ENCODE data around the gene ERC2. TPM values are rescaled to one million over a fixed set of nuclear protein-coding genes. Genes with fewer than 3 reads are reported as not detected.

Gene ERC2
- total RNA-seq, 1 donor from 2014 or later, result 48.3 TPM

DNA sequence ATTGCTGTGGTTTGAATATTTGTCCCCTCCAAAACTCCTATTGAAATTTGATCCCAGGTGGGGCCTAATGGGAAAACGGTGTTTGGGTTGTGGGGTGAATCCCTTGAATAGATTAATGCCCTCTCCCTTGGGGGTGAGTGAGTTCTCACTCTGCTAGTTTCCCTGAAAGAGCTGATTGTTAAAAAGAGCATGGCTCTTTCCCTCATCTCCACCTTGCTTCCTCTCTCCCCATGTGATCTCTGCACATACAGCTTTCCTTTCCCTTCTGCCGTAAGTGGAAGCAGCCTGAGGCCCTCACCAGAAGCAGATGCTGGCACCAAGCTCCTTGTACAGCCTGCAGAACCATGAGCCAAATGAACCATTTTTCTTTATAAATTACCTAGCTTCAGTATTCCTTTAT lies 586.3 kb downstream of the ERC2 start:
- Mint-ChIP-seq H3K36me3 (ENCODE audit: unreplicated experiment) (no peaks in the 10 kb centered on the region), H3K4me1 (ENCODE audit: low read depth, unreplicated experiment) (peaks cover 2% of the 10 kb centered on the region)

DNA sequence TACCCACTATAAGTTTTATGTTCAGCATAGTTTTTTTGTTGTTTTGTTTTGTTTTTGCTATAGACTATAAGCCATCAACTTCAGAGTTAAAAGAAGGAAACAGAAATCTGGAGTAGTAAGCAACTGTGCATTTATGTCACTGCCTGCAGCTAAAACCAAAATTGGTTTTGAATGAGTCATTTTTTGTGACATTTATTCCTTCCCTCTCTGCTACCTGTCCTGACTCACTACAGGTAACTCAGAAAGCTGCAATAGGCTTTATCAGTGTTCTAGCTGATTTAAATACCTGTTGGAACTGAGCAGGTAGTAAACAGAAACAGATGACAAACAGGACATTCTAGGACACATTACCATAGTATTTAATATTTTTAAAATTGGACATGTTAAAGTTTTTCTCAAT lies 587.9 kb downstream of the ERC2 start:
- Mint-ChIP-seq H3K9me3 (ENCODE audit: unreplicated experiment) (no peaks in the 10 kb centered on the region), H3K27me3 (ENCODE audit: unreplicated experiment) (no peaks in the 10 kb centered on the region), H3K4me1 (ENCODE audit: low read depth, unreplicated experiment) (peaks cover 2% of the 10 kb centered on the region)

More for the DNA sequence above, 586.3 kb downstream of the ERC2 start:
- Mint-ChIP-seq H3K9me3 (ENCODE audit: unreplicated experiment) (no peaks in the 10 kb centered on the region), H3K4me3 (ENCODE audit: unreplicated experiment) (no peak overlapping the region), H3K27ac (ENCODE audit: unreplicated experiment) (no peak overlapping the region), H3K27me3 (ENCODE audit: unreplicated experiment) (no peaks in the 10 kb centered on the region)
- no peak for DNase-seq
- TF ChIP-seq, protein P1, sequence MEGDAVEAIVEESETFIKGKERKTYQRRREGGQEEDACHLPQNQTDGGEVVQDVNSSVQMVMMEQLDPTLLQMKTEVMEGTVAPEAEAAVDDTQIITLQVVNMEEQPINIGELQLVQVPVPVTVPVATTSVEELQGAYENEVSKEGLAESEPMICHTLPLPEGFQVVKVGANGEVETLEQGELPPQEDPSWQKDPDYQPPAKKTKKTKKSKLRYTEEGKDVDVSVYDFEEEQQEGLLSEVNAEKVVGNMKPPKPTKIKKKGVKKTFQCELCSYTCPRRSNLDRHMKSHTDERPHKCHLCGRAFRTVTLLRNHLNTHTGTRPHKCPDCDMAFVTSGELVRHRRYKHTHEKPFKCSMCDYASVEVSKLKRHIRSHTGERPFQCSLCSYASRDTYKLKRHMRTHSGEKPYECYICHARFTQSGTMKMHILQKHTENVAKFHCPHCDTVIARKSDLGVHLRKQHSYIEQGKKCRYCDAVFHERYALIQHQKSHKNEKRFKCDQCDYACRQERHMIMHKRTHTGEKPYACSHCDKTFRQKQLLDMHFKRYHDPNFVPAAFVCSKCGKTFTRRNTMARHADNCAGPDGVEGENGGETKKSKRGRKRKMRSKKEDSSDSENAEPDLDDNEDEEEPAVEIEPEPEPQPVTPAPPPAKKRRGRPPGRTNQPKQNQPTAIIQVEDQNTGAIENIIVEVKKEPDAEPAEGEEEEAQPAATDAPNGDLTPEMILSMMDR (IDR thresholded peaks at IDR 0.05; ENCODE audit: partially characterized antibody, unreplicated experiment), result no peak

DNA sequence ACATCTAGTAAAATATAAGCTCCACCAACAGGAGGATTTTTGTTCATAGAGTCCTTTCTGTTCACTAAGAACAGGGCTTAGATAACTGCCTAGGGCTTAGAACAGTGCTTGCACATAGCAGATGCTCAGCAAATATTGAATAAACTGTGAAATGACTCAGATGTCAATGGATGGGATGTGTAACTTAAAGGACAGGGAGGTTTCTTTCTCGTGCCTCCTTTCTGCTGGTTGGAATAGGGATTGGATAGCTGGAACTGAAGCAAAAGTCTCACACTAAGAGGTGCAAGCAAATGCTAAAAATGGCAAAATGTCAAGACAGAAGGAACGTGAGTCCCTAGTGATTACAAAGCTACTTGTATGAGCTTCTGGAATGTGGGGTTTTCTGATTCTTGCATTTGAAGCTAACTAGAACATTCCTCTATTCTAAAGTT lies 588.4 kb downstream of the ERC2 start:
- Mint-ChIP-seq H3K9me3 (ENCODE audit: unreplicated experiment) (no peaks in the 10 kb centered on the region), H3K4me1 (ENCODE audit: low read depth, unreplicated experiment) (peaks cover 2% of the 10 kb centered on the region), H3K4me3 (ENCODE audit: unreplicated experiment) (no peak overlapping the region), H3K27me3 (ENCODE audit: unreplicated experiment) (no peaks in the 10 kb centered on the region), H3K36me3 (ENCODE audit: unreplicated experiment) (no peaks in the 10 kb centered on the region), H3K27ac (ENCODE audit: unreplicated experiment) (no peak overlapping the region)
- DNase-seq, result no peak
- TF ChIP-seq, protein P1 (IDR thresholded peaks at IDR 0.05; ENCODE audit: partially characterized antibody, unreplicated experiment), result no peak

More for the DNA sequence above, 587.9 kb downstream of the ERC2 start:
- Mint-ChIP-seq H3K27ac (ENCODE audit: unreplicated experiment) (no peak overlapping the region), H3K36me3 (ENCODE audit: unreplicated experiment) (no peaks in the 10 kb centered on the region), H3K4me3 (ENCODE audit: unreplicated experiment) (no peak overlapping the region)
- DNase-seq, result no peak
- TF ChIP-seq, protein P1 (IDR thresholded peaks at IDR 0.05; ENCODE audit: partially characterized antibody, unreplicated experiment), result no peak

DNA sequence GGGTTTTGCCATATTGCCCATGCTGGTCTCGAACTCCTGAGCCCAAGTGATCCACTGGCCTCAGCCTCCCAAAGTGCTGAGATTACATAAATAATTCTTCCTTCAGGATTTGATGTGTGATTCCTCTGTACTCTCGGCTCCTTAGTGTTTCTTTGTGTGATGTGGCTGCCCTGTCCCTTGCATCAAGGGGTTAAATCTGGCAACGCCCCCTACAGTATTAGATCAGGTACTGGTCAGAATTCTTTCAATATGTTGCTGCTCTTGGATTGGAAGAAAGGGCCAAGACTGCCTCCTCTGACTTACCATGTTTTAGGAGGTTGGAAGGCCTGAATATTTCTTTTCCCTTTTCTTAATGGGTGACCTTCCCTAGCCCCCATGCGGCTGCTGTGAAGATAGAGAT lies 590.6 kb downstream of the ERC2 start:
- H3K36me3 Mint-ChIP-seq (ENCODE audit: unreplicated experiment), result no peaks in the 10 kb centered on the region
- H3K9me3 Mint-ChIP-seq (ENCODE audit: unreplicated experiment), result no peaks in the 10 kb centered on the region
- peaks cover 2% of the 10 kb centered on the region for H3K4me1 Mint-ChIP-seq (ENCODE audit: low read depth, unreplicated experiment)
- no peak overlapping the region for H3K27ac Mint-ChIP-seq (ENCODE audit: unreplicated experiment)
- DNase-seq, result no peak
- TF ChIP-seq, protein P1 (IDR thresholded peaks at IDR 0.05; ENCODE audit: partially characterized antibody, unreplicated experiment), result peak; percentile 26
- H3K4me3 Mint-ChIP-seq (ENCODE audit: unreplicated experiment), result no peak overlapping the region
- no peaks in the 10 kb centered on the region for H3K27me3 Mint-ChIP-seq (ENCODE audit: unreplicated experiment)

DNA sequence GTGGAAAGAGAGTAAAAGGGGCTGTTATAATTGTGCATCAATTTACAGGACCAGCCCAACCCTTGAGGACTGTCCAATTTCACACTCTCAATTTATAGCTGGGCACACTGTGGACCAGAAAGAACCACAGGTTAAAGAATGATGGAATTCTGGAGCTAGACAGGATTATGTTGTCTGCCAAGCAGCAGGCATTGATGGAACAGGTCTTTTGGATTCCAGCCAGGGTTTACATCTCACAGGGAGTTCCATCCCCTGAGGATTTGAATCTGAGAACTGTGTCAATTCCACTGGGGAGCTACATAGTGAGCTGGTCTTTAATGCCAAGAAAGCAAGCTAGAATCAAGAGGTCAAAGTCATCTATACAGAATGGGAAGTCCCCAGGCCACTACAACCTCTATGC lies 591.7 kb downstream of the ERC2 start:
- TF ChIP-seq, protein P1 (IDR thresholded peaks at IDR 0.05; ENCODE audit: partially characterized antibody, unreplicated experiment), result no peak
- DNase-seq, result no peak
- no peaks in the 10 kb centered on the region for H3K27me3 Mint-ChIP-seq (ENCODE audit: unreplicated experiment)
- H3K36me3 Mint-ChIP-seq (ENCODE audit: unreplicated experiment), result no peaks in the 10 kb centered on the region
- no peaks in the 10 kb centered on the region for H3K9me3 Mint-ChIP-seq (ENCODE audit: unreplicated experiment)
- H3K4me3 Mint-ChIP-seq (ENCODE audit: unreplicated experiment), result no peak overlapping the region
- no peak overlapping the region for H3K27ac Mint-ChIP-seq (ENCODE audit: unreplicated experiment)
- no peaks in the 10 kb centered on the region for H3K4me1 Mint-ChIP-seq (ENCODE audit: low read depth, unreplicated experiment)
